Loucy (cell line): ENCODE results near the gene FCGR3A.

ENCODE experiments used
- H2AFZ ChIP-seq: fragments of 200-600 bp; sonication (generic); 2 replicates; pipeline ENCODE4 v1.6.0; 2016; ENCODE audit warnings: antibody characterized with exemption, mild to moderate bottlenecking, low read length, moderate library complexity
- H3F3A ChIP-seq: fragments of 200-600 bp; 2 replicates; pipeline ENCODE4 v1.6.0; 2016; ENCODE audit warnings: antibody characterized with exemption, low read depth, mild to moderate bottlenecking
- H3K27me3 ChIP-seq: fragments of 200-600 bp; sonication (generic); 2 replicates; pipeline ENCODE4 v1.6.1; 2014; ENCODE audit warnings: low read length, mild to moderate bottlenecking; ENCODE audit not compliant: insufficient read depth, poor library complexity, severe bottlenecking
- H3K36me3 ChIP-seq: fragments of 200-600 bp; sonication (generic); 2 replicates; pipeline ENCODE4 v1.6.1; 2016; ENCODE audit warnings: low read length; ENCODE audit not compliant: insufficient read depth
- H3K4me1 ChIP-seq: fragments of 200-600 bp; sonication (generic); 2 replicates; pipeline ENCODE4 v1.5.1; 2014; ENCODE audit warnings: low read length, mild to moderate bottlenecking; ENCODE audit not compliant: insufficient read depth, poor library complexity, severe bottlenecking
- H3K4me2 ChIP-seq: fragments of 200-600 bp; sonication (generic); 2 replicates; pipeline ENCODE4 v1.6.0; 2014; ENCODE audit warnings: antibody characterized with exemption, low read length, low read depth, mild to moderate bottlenecking; ENCODE audit not compliant: poor library complexity, severe bottlenecking
- H3K4me3 ChIP-seq: fragments of 200-600 bp; sonication (generic); 2 replicates; pipeline ENCODE4 v1.5.1; 2014; ENCODE audit warnings: low read length, mild to moderate bottlenecking, mixed read lengths; ENCODE audit not compliant: poor library complexity, severe bottlenecking
- H3K79me2 ChIP-seq: fragments of 200-600 bp; sonication (generic); 2 replicates; pipeline ENCODE4 v1.6.1; 2014; ENCODE audit warnings: low read length; ENCODE audit not compliant: insufficient read depth
- H3K9ac ChIP-seq: fragments of 200-600 bp; sonication (generic); 2 replicates; pipeline ENCODE4 v1.6.0; 2014; ENCODE audit warnings: mild to moderate bottlenecking, low read depth, low read length, moderate library complexity; ENCODE audit not compliant: poor library complexity, severe bottlenecking
- H3K9me2 ChIP-seq: fragments of 200-600 bp; sonication (generic); replicated peaks from 2 replicates; pipeline ENCODE4 v1.6.1; 2016; ENCODE audit warnings: low read depth, low read length, mixed read lengths
- H3K9me3 ChIP-seq: fragments of 200-600 bp; sonication (generic); 2 replicates; pipeline ENCODE4 v1.6.1; 2014; ENCODE audit warnings: mild to moderate bottlenecking, antibody characterized with exemption, low read length, low read depth; ENCODE audit not compliant: insufficient read depth
- H4K20me1 ChIP-seq: fragments of 200-600 bp; sonication (generic); 2 replicates; pipeline ENCODE4 v1.6.0; 2014; ENCODE audit warnings: antibody characterized with exemption, low read length, mild to moderate bottlenecking; ENCODE audit not compliant: insufficient read depth, poor library complexity, severe bottlenecking
- EZH2phosphoT487 ChIP-seq: fragments of 200-600 bp; IDR thresholded peaks from 2 replicates; pipeline ENCODE4 v1.6.1; 2018; ENCODE audit warnings: antibody characterized with exemption, mild to moderate bottlenecking, moderate library complexity, borderline replicate concordance
- TF ChIP-seq, protein P1 (sequence below): fragments of 200-600 bp; sonication (generic); conservative IDR thresholded peaks from 2 replicates; pipeline ENCODE4 v1.5.1; 2014; ENCODE audit warnings: mild to moderate bottlenecking, antibody characterized with exemption, low read length

The FCGR3A gene

DNA sequence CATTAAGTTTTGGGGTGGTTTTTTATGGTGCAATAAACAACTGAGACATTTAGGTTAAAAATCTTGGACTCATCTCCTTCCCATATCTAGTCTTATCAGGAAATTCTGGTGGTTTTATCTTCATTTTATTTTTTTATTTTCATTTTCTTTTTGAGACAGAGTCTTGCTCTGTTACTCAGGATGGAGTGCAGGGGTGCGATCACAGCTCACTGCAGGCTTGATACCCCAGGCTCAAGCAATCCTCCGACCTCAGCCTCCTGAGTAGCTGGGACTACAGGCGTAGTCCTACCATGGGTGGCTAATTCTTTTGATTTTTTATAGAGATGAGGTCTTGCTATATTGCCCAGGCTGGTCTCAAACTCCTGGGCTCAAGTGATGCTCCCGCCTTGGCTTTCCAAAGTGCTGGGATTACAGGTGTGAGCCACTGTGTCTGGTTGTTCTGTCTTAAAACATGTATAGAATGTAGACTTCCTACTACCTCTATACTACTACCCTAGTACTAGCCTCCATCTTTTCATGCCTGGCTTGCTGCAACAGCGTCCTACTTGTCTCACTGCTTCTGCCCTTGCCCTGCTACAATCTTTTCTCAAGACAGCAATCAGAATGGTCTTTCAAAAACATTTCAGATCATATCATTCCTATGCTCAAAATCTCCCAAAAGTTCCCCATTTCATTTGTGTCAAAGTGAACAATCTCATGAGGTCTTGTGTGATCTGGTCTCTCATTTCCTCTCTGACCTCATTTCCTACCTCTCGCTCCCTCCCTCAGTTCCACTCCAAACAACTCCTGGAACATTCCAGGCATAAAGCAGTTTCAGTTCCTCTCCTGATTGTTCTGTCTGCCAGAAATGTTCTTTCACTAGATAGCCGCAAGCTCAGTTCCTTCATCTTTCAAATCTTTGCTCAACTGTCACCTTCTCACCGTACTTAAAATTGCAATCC, 50.2 kb downstream of the FCGR3A start:
- H3K36me3 ChIP-seq, result no peaks in the 10 kb centered on the region
- no peaks in the 10 kb centered on the region for H3K9me2 ChIP-seq
- H2AFZ ChIP-seq, result no peak overlapping the region
- no peak overlapping the region for H3K9ac ChIP-seq
- no peak for TF ChIP-seq EZH2phosphoT487
- TF ChIP-seq, protein P1, sequence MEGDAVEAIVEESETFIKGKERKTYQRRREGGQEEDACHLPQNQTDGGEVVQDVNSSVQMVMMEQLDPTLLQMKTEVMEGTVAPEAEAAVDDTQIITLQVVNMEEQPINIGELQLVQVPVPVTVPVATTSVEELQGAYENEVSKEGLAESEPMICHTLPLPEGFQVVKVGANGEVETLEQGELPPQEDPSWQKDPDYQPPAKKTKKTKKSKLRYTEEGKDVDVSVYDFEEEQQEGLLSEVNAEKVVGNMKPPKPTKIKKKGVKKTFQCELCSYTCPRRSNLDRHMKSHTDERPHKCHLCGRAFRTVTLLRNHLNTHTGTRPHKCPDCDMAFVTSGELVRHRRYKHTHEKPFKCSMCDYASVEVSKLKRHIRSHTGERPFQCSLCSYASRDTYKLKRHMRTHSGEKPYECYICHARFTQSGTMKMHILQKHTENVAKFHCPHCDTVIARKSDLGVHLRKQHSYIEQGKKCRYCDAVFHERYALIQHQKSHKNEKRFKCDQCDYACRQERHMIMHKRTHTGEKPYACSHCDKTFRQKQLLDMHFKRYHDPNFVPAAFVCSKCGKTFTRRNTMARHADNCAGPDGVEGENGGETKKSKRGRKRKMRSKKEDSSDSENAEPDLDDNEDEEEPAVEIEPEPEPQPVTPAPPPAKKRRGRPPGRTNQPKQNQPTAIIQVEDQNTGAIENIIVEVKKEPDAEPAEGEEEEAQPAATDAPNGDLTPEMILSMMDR, result no peak
- H3K79me2 ChIP-seq, result no peaks in the 10 kb centered on the region
- H3F3A ChIP-seq, result no peaks in the 10 kb centered on the region
- no peaks in the 10 kb centered on the region for H3K9me3 ChIP-seq
- H4K20me1 ChIP-seq, result no peaks in the 10 kb centered on the region
- no peaks in the 10 kb centered on the region for H3K4me1 ChIP-seq
- H3K4me2 ChIP-seq, result no peak overlapping the region
- no peak overlapping the region for H3K4me3 ChIP-seq
- no peaks in the 10 kb centered on the region for H3K27me3 ChIP-seq

DNA sequence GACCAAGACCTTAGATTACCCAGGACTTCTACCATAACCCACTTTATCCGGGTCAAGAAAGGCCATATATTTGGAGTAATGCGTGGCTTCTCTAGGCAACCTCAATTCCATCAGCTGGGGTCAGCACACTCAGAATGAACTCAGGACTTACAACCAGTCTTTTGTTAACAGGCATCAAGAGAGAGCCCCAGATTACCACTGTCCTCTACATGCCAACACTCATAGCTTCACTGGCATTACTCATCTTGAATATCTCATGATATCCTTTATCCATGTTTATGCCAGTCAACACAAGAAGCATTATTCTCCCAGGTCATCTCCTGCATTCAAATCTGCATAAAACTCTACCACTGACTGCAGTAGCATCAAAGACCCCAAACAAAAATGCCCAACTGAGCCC, 51.0 kb downstream of the FCGR3A start:
- Histone ChIP-seq H2AFZ (no peak overlapping the region), H3K9me3 (no peaks in the 10 kb centered on the region), H3K4me2 (no peak overlapping the region), H3K27me3 (no peaks in the 10 kb centered on the region), H3F3A (no peaks in the 10 kb centered on the region), H3K4me1 (no peaks in the 10 kb centered on the region), H4K20me1 (no peaks in the 10 kb centered on the region), H3K9ac (no peak overlapping the region), H3K9me2 (no peaks in the 10 kb centered on the region), H3K36me3 (no peaks in the 10 kb centered on the region), H3K4me3 (no peak overlapping the region), H3K79me2 (no peaks in the 10 kb centered on the region)
- no peak for TF ChIP-seq EZH2phosphoT487
- TF ChIP-seq, protein P1, result no peak

- H4K20me1 ChIP-seq, result no peaks in the 10 kb centered on the region
- no peaks in the 10 kb centered on the region for H3K79me2 ChIP-seq
- no peaks in the 10 kb centered on the region for H3K36me3 ChIP-seq
- H3K9me3 ChIP-seq, result no peaks in the 10 kb centered on the region
- no peak overlapping the region for H3K4me2 ChIP-seq
- H3F3A ChIP-seq, result no peaks in the 10 kb centered on the region
- no peak overlapping the region for H3K4me3 ChIP-seq
- H2AFZ ChIP-seq, result no peak overlapping the region
- H3K4me1 ChIP-seq, result no peaks in the 10 kb centered on the region
- H3K9me2 ChIP-seq, result no peaks in the 10 kb centered on the region
- no peaks in the 10 kb centered on the region for H3K27me3 ChIP-seq
- no peak overlapping the region for H3K9ac ChIP-seq
- TF ChIP-seq, protein P1, result no peak
- no peak for TF ChIP-seq EZH2phosphoT487
Observed at GRCh38 chr1:161497961-161498360, 51.7 kb downstream of the FCGR3A start.
